Measurements from ENCODE around the gene NME8. TPM values are rescaled to one million over a fixed set of nuclear protein-coding genes. Genes with fewer than 3 reads are reported as not detected.

The NME8 gene
- total RNA-seq, 4 donors from 2014 or later = 0.72 TPM; not detected in 3

DNA sequence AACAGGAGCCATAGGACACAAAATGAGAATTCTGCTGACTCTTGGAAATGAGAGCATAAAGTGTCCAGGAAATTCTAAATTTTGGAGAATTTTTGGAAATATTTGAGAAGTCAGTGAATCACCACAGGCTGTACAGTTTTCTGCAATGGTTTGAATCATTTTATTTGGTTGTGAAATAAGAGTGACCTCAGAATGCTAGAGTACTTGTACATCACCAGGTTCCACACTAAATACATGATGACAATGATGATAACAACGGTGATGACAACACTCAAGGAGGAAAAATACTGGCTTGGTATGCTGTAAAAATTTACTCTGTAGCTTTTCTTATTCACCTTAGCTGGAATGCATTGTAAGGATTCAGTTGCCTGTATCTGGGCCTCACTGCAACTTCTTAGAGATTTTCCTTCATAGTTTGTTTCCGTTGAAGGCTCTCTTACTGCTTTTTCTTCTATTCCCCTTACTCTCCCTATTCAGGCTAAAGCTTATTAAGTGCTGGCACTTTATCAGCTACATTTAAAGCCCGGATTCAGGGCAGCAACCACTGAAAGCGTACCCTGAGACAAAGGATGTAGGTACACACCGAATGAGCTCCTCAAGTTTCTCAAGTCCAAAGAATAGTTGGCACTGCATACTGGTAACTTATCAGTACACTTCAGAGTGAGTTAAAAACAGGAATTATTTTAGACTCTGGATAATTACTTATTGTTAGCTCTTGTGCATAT, 30.2 kb upstream of the NME8 start:
- ATAC-seq (ENCODE audit: low FRiP score) = no peak
- TF ChIP-seq, protein P1, sequence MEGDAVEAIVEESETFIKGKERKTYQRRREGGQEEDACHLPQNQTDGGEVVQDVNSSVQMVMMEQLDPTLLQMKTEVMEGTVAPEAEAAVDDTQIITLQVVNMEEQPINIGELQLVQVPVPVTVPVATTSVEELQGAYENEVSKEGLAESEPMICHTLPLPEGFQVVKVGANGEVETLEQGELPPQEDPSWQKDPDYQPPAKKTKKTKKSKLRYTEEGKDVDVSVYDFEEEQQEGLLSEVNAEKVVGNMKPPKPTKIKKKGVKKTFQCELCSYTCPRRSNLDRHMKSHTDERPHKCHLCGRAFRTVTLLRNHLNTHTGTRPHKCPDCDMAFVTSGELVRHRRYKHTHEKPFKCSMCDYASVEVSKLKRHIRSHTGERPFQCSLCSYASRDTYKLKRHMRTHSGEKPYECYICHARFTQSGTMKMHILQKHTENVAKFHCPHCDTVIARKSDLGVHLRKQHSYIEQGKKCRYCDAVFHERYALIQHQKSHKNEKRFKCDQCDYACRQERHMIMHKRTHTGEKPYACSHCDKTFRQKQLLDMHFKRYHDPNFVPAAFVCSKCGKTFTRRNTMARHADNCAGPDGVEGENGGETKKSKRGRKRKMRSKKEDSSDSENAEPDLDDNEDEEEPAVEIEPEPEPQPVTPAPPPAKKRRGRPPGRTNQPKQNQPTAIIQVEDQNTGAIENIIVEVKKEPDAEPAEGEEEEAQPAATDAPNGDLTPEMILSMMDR (IDR thresholded peaks at IDR 0.05) = no peak
- no peak for DNase-seq (ENCODE audit: low spot score)

DNA sequence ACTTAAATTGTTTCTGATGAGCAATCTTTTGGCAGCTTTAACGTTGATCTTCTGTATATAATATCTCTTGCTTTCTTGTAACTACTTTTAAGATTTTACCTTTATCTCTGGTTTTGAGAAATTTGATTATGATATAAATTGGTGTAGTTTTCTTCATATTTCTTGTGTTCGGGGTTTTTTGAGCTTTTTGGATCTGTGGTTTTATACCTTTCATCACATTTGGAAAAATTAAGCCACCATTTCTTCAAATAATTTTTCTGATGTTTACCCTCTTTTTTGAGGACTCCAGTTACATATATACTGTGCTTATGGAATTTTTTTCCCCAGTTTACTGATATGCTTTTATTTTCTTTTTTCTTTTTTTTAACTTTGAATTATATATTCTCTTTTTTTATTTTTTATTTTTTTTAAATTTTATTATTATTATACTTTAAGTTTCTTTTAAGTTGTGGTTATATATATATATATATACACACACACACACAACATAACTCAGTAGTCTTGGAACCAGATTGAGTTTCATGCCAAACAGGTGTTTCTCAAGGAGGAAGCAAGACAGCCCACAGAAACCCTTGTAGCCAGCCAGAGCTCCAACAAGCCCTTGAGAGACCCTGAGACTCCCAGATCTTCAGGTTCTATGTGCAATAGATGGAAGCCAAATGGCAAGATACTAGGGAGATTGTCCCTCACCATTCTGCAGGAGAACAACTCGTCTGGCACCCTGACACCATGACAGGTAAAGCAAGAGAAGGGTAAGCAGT, 27.5 kb upstream of the NME8 start:
- ATAC-seq (ENCODE audit: low FRiP score) = no peak
- DNase-seq (ENCODE audit: low spot score) = no peak
- TF ChIP-seq, protein P1 (IDR thresholded peaks at IDR 0.05) = no peak

DNA sequence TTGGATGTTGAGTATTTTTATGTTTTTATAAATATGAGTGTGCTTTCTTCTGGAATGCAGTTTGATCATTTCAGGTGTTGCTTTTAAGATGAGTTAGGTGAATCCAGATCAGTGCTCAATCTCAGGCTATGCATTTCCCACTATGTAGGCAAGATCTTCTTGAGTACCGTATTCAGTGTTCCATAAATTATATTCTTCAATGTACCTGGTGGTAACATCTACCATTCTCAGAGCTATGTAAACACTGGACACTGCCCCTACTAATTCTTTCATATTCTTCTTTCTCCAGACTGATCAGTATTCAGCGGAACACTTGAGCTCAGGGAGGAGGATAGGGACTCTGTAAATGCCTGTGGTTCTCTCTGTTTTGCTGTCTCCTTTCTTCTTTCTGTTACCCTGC, 25.5 kb upstream of the NME8 start:
- ATAC-seq (ENCODE audit: low FRiP score) = no peak
- no peak for DNase-seq (ENCODE audit: low spot score)
- TF ChIP-seq, protein P1 (IDR thresholded peaks at IDR 0.05) = no peak

DNA sequence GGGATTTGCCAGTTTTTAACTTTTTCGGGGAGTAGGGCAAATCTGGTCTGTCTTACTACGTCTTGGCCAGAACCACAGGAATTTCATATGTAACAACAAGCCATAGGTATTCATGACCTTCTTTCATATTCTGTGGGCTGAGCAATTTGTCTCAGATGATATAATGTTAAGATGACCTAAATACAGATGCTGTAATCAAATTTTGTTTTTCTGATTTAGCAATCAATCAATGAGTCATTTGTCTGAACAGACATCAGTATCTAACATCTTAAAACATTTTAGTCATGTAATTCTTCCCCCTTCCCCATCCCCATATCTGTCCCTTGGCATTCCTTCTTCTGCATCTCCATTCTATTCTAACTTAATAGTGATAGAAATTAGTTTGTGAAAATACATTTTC, 24.8 kb upstream of the NME8 start:
- ATAC-seq (ENCODE audit: low FRiP score) = no peak
- TF ChIP-seq, protein P1 (IDR thresholded peaks at IDR 0.05) = no peak
- no peak for DNase-seq (ENCODE audit: low spot score)

DNA sequence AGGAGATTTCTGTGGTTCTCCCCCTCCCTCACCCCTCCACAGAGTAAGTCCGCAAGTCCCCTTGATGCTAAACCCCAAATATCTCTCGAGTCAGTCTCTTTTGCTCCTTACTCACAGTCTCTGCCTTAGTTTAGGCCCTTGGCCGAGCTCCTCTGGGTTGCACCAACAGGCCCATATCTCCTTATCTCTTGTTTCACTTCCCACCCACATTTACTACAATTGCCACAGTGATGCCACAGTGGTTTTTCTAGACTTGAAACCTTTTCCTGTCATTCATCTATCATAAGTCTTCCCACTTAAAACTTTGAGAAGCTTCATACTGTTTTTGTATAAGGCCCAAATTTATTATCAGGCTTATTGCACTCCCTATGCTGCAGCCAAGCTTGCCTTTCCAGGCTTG, 23.4 kb upstream of the NME8 start:
- ATAC-seq (ENCODE audit: low FRiP score) = no peak
- TF ChIP-seq, protein P1 (IDR thresholded peaks at IDR 0.05) = no peak
- no peak for DNase-seq (ENCODE audit: low spot score)

DNA sequence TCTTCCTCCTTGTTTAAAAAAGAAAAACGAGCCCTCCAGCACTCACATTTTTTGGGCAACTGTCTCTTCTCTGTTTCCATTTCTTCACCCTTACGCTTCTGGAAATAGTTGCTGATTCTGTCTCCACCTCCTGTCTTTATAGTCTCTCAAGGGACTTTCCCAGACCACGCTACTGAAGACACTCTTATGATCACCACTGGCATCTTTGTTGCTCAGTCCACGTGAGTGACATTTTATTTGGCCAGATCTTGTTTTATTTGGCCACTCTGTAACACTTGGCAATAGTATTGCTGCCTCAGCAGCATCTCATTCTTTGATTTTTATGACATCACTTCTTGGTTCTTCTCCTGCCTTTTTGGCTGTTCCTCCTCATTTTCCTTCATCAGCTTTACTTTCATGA, 21.6 kb upstream of the NME8 start:
- ATAC-seq (ENCODE audit: low FRiP score) = no peak
- DNase-seq (ENCODE audit: low spot score) = no peak
- TF ChIP-seq, protein P1 (IDR thresholded peaks at IDR 0.05) = no peak

DNA sequence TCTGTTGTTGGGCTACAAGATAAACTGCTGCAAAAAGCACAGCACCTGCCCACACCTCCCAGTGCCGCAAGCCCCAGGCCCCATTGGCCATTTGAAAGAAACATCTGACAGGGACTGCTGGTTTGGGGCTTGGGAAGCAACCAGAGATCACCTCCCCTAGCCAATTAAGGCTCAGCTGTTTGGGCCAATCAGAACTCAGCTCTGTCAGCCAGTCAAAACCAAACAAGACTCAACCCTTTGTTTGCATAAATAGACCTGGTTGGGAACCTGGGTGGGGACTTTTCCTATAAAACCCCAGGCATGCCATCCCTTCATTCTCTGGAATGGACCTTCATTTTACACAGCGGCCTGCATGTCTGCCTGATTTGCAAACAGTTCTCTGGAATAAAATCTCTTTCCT, 17.2 kb upstream of the NME8 start:
- DNase-seq (ENCODE audit: low spot score) (no peak), ATAC-seq (ENCODE audit: low FRiP score) (no peak)
- TF ChIP-seq, protein P1 (IDR thresholded peaks at IDR 0.05) = no peak

Data from omental fat pad (tissue), 4 donors.